RPMI7951 (cell line): Measurements from ENCODE around the gene RAB30. TPM values are rescaled to one million over a fixed set of nuclear protein-coding genes. Genes with fewer than 3 reads are reported as not detected.

ENCODE experiments used
- DNase-seq: peaks from one replicate; pipeline ENCODE4 v3.0.0-alpha.2; 2012; ENCODE audit warnings: low read depth
- total RNA-seq: library from RNA; depleted of rRNA; stranded (reverse); fragments of >200 nt; shearing (Covaris generic); gene quantifications from 2 replicates; pipeline ENCODE4 v1.2.3, GENCODE V29; 2014

RAB30 gene
- total RNA-seq, 1 experiment from 2014 or later, result 16.0 TPM

DNA sequence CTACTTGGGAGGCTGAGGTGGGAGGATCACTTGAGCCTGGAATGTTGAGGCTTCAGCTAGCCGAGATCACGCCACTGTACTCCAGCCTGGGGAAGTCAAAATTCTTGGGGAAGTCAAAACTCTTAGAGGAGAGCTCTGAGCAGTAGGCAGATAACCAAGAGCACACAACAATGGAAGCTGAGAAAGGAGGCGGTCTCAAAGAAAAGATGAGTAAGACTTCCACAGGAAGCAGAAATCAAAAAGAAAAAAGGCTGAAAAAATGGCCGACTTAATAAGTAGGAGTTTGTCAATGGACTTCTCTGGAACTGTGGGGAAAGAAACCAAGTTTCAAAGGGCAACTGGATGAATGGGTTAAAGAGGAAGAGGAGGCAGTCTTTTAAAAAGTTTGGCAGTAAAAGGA is 32.1 kb downstream of the RAB30 start:
- no peak for DNase-seq

DNA sequence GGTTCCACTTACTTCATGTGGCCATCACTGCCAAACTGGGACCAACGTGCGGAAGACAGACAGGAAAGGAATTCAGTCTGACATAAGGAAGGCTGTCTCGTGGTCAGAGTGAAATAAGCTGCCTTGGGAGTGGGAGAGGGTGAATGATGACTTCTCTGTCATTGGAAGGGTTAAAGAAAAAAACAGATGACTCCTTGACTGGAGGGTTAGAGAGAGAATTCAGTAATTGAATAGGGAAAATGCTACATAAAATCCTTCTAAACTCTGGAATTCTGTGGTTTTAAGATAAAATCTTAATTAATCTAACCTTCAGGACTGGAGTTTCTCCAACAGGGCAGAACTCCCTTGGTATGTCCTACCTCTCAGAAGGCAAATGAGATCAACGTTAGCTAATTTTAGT is 33.8 kb downstream of the RAB30 start:
- DNase-seq, result peak; percentile 65

DNA sequence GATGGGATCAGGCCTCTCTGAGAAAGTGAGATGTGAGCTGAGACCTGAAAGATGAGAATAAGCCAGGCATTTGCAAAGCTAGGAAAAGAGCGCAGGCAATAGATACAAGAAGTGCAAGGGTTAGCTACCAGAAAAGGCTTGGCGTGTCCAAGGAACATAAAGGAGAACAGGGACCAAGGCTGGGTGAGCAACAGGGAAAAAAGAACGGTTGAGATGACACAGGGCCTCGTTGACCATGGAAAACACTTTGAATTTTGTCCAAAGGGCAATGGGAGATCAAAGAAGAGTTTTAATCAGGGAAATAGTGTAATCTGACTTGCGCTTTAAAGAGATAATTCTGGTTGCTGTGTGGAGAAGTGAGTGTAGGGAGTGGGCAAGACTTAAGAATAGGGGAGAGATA is 35.0 kb downstream of the RAB30 start:
- no peak for DNase-seq

DNA sequence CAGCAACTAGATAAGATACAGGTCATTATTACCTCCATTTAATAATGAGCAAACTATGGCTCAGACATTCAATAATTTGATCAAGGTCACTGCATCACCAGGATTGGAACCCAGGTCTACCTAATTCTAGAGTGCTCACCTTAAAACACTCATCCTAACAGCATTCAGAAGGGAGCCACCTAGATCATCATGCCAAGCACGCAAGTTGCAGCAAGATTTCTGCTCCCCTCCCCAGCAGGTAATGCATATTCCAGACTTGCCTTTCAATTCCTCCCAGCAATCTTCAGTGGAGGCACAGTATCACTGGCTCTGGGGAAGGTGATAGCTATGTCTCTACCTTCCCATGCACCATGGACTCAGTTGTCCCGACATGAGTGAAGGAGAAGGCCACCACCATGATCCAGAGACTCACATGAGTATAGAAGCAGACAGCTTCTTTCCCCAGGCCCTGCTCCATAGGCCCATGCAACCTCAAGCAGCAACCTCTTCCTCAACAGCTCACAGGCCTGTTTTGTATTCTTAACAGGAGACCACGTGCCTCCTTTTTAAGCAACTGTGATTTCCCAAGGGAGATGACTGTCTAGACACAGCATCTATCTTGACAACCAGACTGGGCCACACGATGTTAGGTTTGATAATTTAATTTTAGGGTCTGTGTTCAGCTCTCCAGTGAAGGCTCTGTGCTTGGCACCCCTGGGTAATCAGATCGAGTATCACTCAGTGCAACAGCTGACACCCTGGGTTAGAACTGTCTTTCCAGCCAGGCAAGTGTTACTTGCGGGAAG is 36.4 kb downstream of the RAB30 start:
- DNase-seq, result peak; percentile 23

DNA sequence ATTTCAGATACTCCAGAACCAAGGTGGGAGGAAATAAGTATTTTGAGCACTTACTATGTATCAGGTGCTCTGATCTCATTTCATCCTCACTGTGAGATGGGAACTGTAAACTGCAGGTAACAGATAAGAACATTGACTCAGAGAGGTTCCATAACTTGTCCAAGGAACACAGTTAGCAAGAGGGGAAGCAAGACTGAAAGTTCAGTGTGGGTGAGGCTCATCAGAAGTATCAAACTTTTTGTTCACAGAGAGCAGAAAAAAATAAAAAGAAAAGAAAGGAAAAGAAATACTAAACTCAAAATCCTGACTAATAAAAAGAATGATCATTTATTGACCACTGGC is 37.1 kb downstream of the RAB30 start:
- DNase-seq, result no peak

DNA sequence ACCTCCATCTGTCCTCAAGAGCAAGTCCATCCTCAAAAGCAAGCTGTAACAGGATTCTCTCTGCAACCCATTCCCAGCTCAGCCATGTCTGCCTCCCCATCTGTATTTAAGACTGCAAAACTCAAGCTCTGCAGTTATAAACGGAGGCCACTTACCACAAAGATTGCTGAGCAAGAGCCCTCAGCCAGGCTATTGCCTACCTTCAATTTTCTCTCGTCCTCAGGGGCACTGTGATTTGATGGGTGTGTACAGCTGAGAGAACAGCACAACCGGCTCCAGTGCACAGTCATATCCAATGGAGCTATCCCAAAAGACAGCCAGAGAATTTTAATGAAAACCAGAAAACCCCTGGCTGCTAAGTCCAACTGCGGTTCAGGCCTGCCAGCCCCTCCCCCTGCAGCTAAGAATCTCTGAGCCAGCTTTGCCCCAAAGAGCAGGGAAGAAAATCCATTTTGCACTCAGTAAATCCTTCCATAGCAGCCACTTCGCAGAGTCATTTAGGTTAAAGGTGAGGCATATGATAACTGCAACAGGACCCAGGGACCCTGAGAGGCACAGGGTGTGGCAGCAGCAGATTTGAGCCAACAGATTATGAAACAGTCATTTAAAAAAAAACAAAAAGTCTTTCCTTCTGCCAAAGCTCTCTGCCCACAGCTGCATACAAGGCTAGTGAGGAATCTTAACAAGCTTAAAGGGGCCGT is 37.6 kb downstream of the RAB30 start:
- peak; percentile 91 for DNase-seq

DNA sequence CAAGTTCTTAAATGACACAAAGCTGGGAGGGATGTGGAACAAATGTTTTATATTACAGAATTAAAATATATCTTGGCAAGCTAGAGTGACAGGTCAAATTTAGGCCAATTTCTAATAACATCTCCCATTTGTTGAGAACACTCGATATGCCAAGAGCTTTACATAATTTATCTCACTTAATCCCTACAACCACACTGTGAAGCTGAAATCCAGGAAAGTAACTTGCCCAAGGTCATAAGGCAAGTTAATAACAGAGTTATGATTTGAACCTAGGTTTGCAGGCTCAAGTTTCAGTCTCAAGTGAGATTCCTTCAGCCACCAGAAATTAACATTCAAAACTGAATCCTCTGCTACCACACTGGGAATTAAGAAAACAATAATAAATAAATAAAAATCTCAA is 38.3 kb downstream of the RAB30 start:
- DNase-seq, result no peak

DNA sequence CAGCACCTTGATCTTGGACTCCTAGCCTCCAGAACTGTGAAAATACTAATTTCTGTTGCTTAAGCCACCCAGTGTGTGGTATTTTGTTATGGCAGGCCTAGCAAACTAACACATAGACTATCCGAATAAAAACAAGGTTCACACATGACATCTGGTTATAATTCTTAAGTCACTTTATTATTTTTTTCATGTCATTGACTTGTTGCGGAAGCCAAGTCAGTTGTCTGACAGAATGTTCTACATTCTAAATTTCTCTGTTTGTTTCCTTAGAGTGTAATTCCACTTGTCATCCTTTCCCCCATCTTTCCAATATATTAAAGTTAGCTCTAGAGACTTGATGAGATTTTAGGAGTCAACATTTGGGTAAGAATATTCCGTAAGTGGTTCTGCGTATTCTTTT is 40.6 kb downstream of the RAB30 start:
- no peak for DNase-seq

DNA sequence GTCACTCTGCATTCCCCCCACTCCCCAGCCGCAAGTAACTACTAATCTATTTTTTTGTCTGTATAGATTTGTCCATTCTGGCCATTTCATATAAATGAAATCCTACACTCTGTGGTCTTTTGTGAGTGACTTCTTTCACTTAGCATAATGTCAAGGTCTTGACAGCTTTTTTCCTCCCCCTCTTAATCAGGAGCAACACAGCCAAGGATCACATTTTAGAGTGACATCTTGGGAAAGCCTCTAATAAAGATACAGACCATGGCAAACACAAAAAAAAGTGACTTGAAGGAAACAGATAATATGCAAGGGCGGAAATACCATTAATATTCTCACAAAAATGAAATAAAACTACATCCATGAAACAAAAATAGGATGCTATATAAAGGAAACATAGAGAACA is 43.9 kb downstream of the RAB30 start:
- no peak for DNase-seq

DNA sequence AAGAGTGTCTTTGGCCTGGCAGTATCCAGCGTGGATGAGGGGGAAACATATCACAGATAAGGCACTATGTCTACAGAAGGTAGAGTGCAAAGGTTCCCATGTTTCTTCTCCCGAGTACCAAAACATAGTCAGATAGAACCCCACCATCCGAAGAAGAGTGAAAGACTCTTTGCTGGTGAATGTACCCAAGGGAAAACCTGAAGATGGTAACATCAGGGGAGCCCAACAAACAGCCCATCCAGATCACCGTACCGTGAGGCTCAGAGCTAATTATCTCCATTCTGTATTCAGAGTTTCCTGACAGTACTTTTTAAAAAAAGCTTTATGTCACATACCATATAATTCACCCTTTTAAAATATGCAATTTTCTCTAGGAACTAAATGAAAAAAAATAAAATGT is 44.4 kb downstream of the RAB30 start:
- no peak for DNase-seq

DNA sequence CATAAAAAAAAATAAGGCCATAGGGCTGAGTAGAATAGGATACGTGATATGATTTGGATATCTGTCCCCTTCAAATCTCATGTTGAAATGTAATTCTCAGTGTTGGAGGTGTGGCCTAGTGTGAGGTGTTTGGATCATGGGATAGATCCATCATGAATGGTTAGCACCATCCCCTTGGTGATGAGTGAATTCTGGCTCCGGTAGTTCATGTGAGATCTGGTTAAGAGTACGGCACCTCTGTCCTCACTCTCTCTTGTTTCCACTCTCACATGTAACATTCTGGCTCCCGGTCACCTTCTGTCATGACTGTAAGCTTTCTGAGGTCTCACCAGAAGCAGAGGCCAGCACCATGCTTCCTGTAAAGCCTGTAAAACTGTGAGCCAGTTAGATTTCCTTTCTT is 45.5 kb downstream of the RAB30 start:
- no peak for DNase-seq

DNA sequence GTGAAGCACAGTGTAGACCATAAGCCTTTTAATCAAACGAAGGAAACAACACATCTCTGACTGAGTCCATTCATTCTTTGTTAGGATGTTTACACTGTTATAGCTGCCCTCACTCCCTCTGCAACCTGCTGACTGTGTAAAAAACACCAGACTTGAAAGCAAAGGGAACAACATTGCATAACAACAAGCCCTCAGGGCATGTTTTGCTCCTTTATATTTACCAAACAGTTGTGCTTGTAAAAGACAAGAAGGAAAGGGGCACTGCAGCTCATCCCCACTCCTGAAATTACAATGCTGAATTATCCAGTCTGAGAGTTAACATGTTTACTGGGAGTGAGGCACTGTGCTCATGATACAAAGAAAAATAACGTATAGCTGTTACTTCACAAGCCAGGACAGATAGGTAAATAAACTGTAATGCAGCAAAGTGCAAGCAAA is 46.4 kb downstream of the RAB30 start:
- peak; percentile 35 for DNase-seq

DNA sequence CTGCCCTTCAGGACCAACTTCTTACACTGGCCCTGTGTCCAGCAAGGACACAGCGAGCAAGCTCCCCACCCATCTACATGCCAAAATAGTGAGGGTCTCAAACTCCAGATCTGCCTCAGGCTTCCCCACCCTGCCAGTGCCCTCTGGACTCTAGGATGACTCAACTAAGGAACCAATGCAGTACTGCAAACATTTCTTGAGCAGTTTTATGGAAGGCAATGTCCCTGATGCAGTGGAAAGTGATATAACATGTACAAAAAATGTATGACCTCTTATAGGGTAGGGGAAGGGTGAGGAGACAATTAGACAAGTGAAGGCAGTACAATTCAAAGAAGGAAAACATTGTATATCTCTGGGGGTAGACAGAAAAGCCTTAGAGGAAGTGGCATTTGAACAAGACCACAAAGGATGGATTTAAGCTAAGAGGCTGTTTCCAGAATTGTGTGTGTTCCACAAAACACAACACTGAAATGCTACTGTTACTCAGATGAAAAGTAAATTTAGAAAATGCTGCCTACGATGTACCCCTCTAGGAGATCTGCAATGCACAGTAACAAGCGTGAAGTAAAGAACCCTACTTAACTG is 47.3 kb downstream of the RAB30 start:
- no peak for DNase-seq

DNA sequence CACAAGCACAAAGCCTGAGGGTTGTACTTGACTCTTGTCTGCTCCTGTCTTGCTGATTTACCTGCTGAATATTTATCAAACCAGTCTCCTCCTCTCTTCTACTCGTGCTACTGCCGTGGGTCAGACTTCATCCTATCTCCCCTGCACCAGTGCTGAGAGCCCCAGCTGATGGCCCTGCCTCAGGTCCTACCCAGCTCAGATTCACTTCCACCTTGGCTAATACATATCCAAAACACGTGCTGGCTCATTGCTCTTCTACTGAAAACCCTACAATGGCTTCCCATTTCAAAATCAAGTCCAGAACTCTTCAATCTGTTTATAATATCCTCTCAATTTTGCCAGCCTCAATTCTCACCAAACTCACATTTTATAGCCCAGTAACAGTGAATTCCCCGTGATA is 48.3 kb downstream of the RAB30 start:
- DNase-seq, result no peak

DNA sequence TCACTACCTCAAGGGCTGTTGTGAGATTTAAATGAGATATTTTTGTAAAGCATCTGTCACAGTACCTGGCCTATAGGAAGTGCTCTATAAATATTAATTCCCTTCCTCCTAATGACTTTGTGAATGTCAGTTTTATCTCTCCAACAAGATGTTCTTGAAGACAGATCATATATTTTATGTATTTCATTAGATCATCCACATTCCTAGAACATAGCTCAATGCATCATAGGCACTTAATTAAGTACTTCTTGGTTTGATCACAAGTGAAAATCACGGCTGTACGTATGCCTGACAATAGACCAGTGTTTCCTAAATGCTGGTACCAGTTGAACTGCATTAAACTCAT is 49.9 kb downstream of the RAB30 start:
- no peak for DNase-seq

DNA sequence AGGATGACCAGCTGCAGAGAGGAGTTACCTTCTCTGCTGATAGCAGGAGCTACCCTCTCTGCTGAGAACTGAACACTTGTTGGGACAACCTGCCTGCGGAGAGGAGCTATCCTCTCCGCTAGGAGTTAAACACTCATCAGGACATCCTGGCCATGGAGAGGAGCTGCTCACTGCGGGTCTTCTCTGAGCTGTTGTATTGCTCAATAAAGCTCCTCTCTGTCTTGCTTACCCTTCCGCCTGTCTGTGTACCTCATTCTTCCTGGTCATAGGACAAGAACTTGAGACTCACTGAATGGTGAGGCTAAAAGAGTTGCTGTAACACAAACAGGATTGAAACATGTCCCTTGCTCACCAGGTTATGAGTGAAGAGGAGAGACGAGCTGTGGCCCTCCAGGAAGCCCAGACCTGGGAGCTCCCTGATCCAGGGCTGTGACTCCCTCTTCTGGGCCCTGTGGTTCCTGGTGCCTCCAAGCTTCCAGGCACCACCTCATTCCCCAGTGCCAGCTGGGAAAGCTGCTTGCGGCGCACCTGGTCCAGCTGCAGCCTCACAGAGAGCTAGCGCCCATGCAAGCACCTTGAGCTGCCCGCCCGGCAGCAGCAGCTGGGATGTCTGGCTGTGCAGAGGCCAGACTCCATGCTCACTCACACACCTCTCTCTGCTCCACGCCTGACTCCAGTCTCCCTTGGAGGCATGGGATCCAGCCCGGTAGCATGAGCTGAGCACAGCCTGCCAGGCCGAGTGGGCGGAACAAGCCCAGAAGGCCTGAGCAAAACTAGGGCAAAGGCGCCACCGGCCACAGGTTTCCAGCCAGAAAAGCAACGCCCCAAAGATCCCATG is 50.5 kb downstream of the RAB30 start:
- DNase-seq, result no peak

DNA sequence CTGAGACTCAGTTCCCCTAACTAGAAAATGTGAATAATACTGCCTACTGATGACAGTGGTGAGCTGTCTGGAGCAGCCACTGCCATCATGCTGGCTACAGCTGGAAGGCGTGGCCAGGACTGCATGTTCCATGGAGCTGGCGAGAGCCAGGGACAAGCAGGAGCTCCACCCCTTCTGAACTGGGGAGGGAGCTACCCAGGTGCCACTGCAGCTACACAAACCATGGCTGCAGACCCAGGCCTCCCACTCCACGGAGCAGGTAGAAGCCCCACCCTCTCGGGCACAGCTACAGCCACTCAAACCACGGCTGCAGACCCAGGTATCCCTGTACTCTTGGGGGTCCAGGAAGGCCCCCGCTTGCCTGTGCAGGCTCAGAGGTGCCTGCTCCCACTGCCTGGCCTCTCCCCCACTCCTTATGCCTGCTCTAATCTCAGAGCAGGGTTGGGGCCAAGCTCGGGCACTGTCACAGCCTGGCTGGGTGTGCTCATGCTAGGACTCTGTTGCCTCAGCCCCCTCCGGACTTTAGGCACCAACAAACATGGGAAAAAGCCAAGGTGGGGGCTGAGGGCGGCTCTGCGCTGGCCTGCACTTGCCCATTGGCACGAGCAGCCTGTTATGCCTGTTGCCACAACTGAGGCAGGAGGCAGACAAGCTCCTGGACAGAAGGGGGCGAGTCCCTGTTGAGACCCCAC is 51.7 kb downstream of the RAB30 start:
- no peak for DNase-seq

DNA sequence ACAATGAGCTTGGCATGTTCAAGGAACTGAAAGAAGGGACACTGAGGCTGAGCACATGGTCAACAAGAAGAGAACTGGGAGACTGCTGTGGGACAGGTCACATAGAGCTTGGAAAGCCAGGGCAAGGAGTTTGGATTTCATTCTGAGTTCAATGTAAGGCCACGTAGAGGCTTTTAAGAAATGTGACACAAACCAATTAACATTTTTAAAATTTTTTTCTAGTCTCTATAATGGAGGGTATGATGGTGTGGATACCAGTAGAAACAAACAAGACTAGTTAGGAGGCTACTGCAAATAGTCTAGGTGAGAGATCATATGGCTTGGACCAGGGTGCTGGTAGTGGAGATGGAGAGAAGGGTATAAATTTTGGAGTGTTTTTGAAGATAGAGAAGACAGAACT is 56.7 kb downstream of the RAB30 start:
- no peak for DNase-seq

DNA sequence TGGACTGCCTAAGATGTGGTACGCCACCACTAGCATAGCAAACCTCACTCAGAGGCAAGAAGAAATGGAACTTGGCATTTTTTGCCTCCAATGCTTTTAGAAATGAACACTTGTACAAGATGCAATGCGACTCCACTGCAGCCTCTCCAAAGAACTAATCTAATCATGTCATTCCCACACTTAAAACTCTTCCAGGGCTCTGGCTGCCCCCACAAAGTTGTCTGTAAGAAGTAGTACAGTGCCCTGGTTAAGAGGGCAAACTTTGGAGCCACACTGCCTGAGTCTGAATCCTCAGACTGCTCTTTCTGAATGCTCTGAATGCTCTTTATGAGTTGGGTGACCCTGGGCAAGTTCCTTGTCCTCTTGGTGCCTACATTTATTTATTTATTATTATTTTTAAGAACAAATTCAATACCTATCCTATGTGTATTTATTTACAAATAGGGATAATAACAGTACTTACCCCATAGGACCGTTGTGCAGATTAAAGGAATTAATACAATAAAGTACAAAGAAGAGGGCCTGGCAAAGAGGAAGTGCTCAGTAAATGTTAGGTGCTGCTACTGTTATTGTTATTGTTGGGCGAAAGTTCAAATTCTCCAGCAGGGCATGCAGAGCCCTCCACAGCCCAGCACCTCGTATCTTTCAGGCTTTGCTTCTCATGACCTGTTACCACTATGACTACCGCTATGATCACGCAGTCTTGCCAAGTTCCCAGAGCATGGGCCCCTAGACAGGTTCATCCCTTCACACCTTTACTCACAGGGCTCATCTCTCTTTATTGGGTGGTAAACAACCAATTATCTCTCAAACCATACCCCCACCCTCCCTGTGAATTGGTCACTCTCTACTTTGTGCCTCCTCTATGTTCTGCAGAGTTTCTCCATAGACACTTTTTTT is 59.3 kb downstream of the RAB30 start:
- no peak for DNase-seq

DNA sequence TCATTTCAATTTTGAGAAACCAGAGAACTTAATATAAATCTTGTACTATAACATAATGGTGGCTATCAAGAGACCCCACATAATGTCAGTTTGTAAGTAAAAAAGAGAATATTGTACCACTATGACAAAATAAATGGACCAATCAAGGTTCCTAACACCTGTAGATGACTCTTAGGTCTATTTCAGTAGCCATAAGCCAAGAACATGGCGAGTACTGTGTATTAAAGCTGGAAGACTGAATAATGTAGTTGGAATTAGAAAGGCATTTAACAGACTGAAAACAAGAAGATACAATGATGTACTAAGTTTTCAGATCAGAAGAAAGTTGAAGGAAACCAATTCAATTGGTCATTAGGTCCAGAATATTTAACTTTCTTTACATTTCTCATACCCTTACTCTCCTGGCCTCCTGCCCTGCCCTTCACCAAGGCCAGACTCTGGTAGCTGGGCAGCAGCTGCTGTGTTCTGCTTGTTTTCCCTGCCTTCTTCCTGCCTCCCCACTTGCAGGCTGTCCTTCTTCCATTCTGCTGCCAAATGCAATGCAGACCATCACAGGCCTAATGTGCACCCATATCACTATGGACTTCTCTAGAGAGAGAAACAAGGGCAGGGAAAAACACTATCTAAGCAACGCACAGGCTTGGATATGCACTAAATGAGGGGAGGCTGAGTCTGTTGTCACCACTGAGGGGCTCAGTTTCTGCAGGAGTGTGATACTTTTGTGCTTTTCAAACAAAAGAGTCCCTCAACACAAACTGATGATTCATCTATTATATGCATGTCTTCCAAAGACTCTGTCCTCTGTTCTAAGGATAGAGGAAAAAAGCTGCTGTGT is 60.1 kb downstream of the RAB30 start:
- no peak for DNase-seq
